ENCODE data around the gene EFHD2.

Gene EFHD2

GRCh38 chr1:15370268-15370667 is 39.4 kb upstream of the EFHD2 start:
- ATAC-seq = no peak
- TF ChIP-seq ZC3H10 (CRISPR knock-in tag; IDR thresholded peaks at IDR 0.05) (no peak), SNAI2 (CRISPR knock-in tag; IDR thresholded peaks at IDR 0.05) (no peak), TCF4 (CRISPR knock-in tag; IDR thresholded peaks at IDR 0.05; ENCODE audit: borderline replicate concordance) (no peak), ZFP3 (CRISPR knock-in tag; IDR thresholded peaks at IDR 0.05) (no peak), ESRRG (CRISPR knock-in tag; IDR thresholded peaks at IDR 0.05) (no peak), ZFP30 (CRISPR knock-in tag; IDR thresholded peaks at IDR 0.05) (no peak), PPARA (CRISPR knock-in tag; IDR thresholded peaks at IDR 0.05; ENCODE audit: borderline replicate concordance) (no peak), TOX (CRISPR knock-in tag; IDR thresholded peaks at IDR 0.05; ENCODE audit: borderline replicate concordance) (no peak), OSR1 (CRISPR knock-in tag; IDR thresholded peaks at IDR 0.05) (no peak), ZNF8 (CRISPR knock-in tag; IDR thresholded peaks at IDR 0.05) (no peak), BACH2 (CRISPR knock-in tag; IDR thresholded peaks at IDR 0.05; ENCODE audit: borderline replicate concordance) (no peak), ISL1 (CRISPR knock-in tag; IDR thresholded peaks at IDR 0.05) (no peak), GLIS3 (CRISPR knock-in tag; IDR thresholded peaks at IDR 0.05) (no peak)
- TF ChIP-seq, protein P1, sequence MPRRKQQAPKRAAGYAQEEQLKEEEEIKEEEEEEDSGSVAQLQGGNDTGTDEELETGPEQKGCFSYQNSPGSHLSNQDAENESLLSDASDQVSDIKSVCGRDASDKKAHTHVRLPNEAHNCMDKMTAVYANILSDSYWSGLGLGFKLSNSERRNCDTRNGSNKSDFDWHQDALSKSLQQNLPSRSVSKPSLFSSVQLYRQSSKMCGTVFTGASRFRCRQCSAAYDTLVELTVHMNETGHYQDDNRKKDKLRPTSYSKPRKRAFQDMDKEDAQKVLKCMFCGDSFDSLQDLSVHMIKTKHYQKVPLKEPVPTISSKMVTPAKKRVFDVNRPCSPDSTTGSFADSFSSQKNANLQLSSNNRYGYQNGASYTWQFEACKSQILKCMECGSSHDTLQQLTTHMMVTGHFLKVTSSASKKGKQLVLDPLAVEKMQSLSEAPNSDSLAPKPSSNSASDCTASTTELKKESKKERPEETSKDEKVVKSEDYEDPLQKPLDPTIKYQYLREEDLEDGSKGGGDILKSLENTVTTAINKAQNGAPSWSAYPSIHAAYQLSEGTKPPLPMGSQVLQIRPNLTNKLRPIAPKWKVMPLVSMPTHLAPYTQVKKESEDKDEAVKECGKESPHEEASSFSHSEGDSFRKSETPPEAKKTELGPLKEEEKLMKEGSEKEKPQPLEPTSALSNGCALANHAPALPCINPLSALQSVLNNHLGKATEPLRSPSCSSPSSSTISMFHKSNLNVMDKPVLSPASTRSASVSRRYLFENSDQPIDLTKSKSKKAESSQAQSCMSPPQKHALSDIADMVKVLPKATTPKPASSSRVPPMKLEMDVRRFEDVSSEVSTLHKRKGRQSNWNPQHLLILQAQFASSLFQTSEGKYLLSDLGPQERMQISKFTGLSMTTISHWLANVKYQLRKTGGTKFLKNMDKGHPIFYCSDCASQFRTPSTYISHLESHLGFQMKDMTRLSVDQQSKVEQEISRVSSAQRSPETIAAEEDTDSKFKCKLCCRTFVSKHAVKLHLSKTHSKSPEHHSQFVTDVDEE (CRISPR knock-in tag; IDR thresholded peaks at IDR 0.05) = no peak
- TF ChIP-seq, protein P2, sequence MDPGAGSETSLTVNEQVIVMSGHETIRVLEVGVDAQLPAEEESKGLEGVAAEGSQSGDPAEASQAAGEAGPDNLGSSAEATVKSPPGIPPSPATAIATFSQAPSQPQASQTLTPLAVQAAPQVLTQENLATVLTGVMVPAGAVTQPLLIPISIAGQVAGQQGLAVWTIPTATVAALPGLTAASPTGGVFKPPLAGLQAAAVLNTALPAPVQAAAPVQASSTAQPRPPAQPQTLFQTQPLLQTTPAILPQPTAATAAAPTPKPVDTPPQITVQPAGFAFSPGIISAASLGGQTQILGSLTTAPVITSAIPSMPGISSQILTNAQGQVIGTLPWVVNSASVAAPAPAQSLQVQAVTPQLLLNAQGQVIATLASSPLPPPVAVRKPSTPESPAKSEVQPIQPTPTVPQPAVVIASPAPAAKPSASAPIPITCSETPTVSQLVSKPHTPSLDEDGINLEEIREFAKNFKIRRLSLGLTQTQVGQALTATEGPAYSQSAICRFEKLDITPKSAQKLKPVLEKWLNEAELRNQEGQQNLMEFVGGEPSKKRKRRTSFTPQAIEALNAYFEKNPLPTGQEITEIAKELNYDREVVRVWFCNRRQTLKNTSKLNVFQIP (CRISPR knock-in tag; IDR thresholded peaks at IDR 0.05; ENCODE audit: borderline replicate concordance, low read depth) = no peak
- TF ChIP-seq, protein P3, sequence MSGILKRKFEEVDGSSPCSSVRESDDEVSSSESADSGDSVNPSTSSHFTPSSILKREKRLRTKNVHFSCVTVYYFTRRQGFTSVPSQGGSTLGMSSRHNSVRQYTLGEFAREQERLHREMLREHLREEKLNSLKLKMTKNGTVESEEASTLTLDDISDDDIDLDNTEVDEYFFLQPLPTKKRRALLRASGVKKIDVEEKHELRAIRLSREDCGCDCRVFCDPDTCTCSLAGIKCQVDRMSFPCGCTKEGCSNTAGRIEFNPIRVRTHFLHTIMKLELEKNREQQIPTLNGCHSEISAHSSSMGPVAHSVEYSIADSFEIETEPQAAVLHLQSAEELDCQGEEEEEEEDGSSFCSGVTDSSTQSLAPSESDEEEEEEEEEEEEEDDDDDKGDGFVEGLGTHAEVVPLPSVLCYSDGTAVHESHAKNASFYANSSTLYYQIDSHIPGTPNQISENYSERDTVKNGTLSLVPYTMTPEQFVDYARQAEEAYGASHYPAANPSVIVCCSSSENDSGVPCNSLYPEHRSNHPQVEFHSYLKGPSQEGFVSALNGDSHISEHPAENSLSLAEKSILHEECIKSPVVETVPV (CRISPR knock-in tag; IDR thresholded peaks at IDR 0.05) = no peak
- TF ChIP-seq, protein P4, sequence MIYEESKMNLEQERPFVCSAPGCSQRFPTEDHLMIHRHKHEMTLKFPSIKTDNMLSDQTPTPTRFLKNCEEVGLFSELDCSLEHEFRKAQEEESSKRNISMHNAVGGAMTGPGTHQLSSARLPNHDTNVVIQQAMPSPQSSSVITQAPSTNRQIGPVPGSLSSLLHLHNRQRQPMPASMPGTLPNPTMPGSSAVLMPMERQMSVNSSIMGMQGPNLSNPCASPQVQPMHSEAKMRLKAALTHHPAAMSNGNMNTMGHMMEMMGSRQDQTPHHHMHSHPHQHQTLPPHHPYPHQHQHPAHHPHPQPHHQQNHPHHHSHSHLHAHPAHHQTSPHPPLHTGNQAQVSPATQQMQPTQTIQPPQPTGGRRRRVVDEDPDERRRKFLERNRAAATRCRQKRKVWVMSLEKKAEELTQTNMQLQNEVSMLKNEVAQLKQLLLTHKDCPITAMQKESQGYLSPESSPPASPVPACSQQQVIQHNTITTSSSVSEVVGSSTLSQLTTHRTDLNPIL (CRISPR knock-in tag; IDR thresholded peaks at IDR 0.05; ENCODE audit: low read depth) = no peak

GRCh38 chr1:15370781-15371520 is 38.7 kb upstream of the EFHD2 start:
- no peak for ATAC-seq

More at GRCh38 chr1:15370781-15371520, 38.7 kb upstream of the EFHD2 start:
- TF ChIP-seq, protein P4 (CRISPR knock-in tag; IDR thresholded peaks at IDR 0.05; ENCODE audit: low read depth) = no peak
- TF ChIP-seq TCF4 (CRISPR knock-in tag; IDR thresholded peaks at IDR 0.05; ENCODE audit: borderline replicate concordance) (no peak), ZFP30 (CRISPR knock-in tag; IDR thresholded peaks at IDR 0.05) (no peak), ZNF70 (CRISPR knock-in tag; IDR thresholded peaks at IDR 0.05) (no peak), PPARA (CRISPR knock-in tag; IDR thresholded peaks at IDR 0.05; ENCODE audit: borderline replicate concordance) (no peak), GLIS3 (CRISPR knock-in tag; IDR thresholded peaks at IDR 0.05) (no peak), TOX (CRISPR knock-in tag; IDR thresholded peaks at IDR 0.05; ENCODE audit: borderline replicate concordance) (no peak), ESRRG (CRISPR knock-in tag; IDR thresholded peaks at IDR 0.05) (no peak), SNAI2 (CRISPR knock-in tag; IDR thresholded peaks at IDR 0.05) (no peak), ZC3H10 (CRISPR knock-in tag; IDR thresholded peaks at IDR 0.05) (no peak), ZNF8 (CRISPR knock-in tag; IDR thresholded peaks at IDR 0.05) (no peak), PATZ1 (CRISPR knock-in tag; IDR thresholded peaks at IDR 0.05; ENCODE audit: borderline replicate concordance) (no peak)
- TF ChIP-seq, protein P2 (CRISPR knock-in tag; IDR thresholded peaks at IDR 0.05; ENCODE audit: borderline replicate concordance, low read depth) = no peak
- TF ChIP-seq, protein P1 (CRISPR knock-in tag; IDR thresholded peaks at IDR 0.05) = no peak

All from SK-N-SH treated with all-trans-retinoic acid at 6 μM for 48 hours (cell line).